HG03139 (cell line): ENCODE measurements around the gene HIBCH.
"Not testable (repeated sequence)": the region's sequence is repeated elsewhere in the genome, so short reads cannot be mapped to it uniquely, and the experiment has no call there.

Experiments used
- ATAC-seq: cut with Tn5 transposase; IDR thresholded peaks from one replicate; pipeline ENCODE4 v1.9.1; 2021; ENCODE audit not compliant: unreplicated experiment

Gene HIBCH

GRCh38 chr2:190312635-190313025 lies 7.0 kb downstream of the HIBCH start:
- ATAC-seq: not testable (repeated sequence)

GRCh38 chr2:190311893-190312634 lies 7.6 kb downstream of the HIBCH start:
- ATAC-seq: no peak

- no peak for ATAC-seq
Observed at GRCh38 chr2:190308031-190308430, 11.6 kb downstream of the HIBCH start.

- ATAC-seq: no peak
Observed at GRCh38 chr2:190304404-190304803, 15.2 kb downstream of the HIBCH start.

GRCh38 chr2:190303647-190304046 lies 16.0 kb downstream of the HIBCH start:
- no peak for ATAC-seq

- no peak for ATAC-seq
Observed at GRCh38 chr2:190302052-190302451, 17.6 kb downstream of the HIBCH start.

GRCh38 chr2:190301032-190301431 lies 18.6 kb downstream of the HIBCH start:
- ATAC-seq: no peak

- ATAC-seq: not testable (repeated sequence)
Observed at GRCh38 chr2:190297880-190298279, 21.7 kb downstream of the HIBCH start.

- no peak for ATAC-seq
Observed at GRCh38 chr2:190283783-190284182, 35.8 kb downstream of the HIBCH start.

GRCh38 chr2:190280565-190281350 lies 38.9 kb downstream of the HIBCH start:
- no peak for ATAC-seq

- not testable (repeated sequence) for ATAC-seq
Observed at GRCh38 chr2:190279256-190280134, 40.1 kb downstream of the HIBCH start.

- no peak for ATAC-seq
Observed at GRCh38 chr2:190277234-190278112, 42.2 kb downstream of the HIBCH start.

- ATAC-seq: no peak
Observed at GRCh38 chr2:190272457-190272842, 47.2 kb downstream of the HIBCH start.

- no peak for ATAC-seq
Observed at GRCh38 chr2:190271783-190272456, 47.7 kb downstream of the HIBCH start.

GRCh38 chr2:190270298-190270697 lies 49.3 kb downstream of the HIBCH start:
- ATAC-seq: no peak

GRCh38 chr2:190269699-190270098 lies 49.9 kb downstream of the HIBCH start:
- not testable (repeated sequence) for ATAC-seq

- ATAC-seq: no peak
Observed at GRCh38 chr2:190267302-190267701, 52.3 kb downstream of the HIBCH start.

GRCh38 chr2:190266314-190266713 lies 53.3 kb downstream of the HIBCH start:
- no peak for ATAC-seq

GRCh38 chr2:190261851-190262250 lies 57.8 kb downstream of the HIBCH start:
- no peak for ATAC-seq

- no peak for ATAC-seq
Observed at GRCh38 chr2:190256087-190256486, 63.5 kb downstream of the HIBCH start.
